GM18498 (cell line): ENCODE results near the gene ENOX1.
"Not testable (repeated sequence)": the region's sequence is repeated elsewhere in the genome, so short reads cannot be mapped to it uniquely, and the experiment has no call there.

Experiments used
- ATAC-seq: cut with Tn5 transposase; IDR thresholded peaks from one replicate; pipeline ENCODE4 v1.9.1; 2021; ENCODE audit warnings: mild to moderate bottlenecking, moderate library complexity; ENCODE audit not compliant: unreplicated experiment

ENOX1 gene

DNA sequence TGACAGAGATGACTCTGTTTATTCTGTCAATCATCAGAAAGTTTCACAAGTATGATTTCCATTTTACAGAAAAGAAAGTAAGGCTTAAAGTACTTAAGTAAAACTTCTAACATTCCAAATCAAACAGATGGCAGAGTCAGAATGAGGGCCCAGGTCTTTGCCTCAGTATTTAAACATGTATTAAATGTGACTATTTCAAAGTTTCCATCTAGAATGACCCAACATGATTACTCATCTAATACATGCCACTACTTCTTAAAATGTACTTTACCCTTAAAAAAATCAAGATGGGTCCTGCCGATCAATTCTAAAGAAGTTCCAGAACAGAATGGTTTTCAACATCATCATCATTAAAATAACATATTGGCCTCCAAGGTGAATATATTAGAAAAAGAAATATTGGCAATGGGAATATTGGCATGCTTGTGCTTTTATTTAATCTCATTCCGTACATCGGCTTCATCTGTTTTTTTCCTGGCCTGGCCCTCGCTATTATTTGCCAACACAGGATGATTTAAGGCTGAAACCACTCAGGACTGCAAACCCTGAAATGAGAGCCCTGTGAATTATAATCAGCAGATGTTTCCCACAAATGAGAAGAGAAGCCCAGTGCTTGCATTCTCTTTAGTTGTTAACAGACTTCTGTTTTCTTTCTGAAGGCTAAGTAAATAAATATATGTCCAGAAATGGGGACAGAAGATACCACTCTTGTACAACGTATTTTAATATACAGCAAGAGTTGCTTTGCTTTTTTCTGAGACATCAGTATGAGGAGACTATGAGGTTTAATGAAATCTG lies 423.4 kb downstream of the ENOX1 start:
- no peak for ATAC-seq

DNA sequence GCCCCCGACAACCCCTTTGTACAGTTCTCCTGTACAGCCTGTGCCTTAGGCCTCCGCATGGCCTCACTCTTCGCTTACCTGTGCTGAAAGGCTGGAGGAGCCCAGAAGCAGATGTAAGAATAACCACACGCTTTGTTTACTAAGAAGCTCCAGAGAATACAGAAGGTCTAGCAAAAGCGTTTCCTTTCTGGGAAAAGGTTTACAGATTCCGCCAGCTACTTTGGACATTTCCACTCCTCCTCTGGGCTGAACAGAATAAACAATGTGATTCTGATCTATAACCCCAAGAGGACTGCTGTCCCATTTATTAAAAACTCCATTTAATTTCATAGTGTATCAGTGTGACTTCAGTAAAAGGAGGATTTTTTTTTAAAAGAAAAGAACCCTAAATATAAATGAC lies 424.2 kb downstream of the ENOX1 start:
- no peak for ATAC-seq

DNA sequence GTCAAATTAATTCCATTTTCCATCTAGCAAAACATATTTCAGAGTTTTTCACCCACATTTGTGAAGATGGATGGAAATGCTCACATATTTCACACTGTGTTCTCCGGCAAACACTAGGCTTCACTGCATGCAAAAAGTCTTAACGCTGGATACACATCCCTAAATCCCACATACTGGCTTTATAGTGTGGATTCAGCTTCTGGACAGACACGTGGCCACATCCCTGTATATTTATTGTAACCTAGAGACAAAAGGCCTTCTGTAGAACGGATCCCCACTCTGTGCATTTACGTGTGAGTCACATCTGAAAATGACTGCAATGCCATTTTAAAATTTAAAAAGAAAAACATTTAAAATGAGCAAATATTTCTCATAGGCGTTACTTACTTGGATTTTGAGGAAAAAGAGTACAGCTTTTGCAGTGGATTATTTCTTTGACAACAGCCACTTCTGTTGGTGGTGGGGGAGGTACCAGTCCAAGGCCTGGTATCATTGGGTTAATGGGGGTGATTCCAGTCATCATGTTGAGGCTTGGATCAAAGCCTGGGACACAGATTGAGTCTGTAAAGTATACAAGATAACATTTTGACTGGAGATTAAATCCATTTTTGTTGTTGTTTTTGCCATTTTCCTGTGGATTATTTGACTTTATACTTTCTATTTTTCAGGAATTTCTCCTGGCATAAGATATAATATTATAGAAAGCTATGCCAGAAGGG lies 425.7 kb downstream of the ENOX1 start:
- ATAC-seq, result no peak

DNA sequence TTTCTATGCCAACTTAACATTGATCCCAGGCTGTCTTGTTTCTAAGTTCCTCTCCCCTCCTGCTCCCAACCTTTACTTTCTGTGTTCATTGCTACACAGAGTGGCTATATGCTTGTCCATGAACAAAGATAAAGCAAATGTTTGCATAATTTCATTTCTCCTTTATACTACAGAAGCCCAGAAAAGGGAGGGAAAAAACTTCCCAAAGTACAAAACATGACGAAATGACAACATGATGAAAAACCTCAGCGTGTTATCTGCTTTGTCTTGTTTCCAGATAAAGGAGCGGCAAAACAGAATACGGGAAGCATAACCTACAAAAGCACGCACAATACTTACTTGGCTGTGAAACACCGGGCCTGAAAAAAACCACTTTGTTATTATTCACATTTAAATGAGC lies 426.6 kb downstream of the ENOX1 start:
- no peak for ATAC-seq

DNA sequence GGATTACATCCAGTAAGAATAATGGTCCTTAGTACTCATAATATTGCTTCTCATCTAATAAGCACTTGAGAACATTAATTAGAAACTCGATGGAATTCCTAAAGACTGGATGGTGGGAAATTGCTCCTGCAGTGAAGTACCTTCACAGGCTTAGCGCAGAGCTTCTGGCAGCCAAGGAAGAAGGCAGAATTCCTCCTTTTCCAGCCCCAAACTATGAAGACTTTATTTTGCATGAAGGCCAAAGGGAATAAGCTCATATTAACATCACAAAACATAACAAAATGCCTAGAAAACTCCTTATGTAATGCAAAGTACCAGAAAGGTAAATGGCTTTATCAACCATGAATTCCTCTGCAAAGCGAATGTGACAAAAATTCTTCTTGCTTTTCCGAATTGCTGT lies 427.2 kb downstream of the ENOX1 start:
- ATAC-seq, result no peak

DNA sequence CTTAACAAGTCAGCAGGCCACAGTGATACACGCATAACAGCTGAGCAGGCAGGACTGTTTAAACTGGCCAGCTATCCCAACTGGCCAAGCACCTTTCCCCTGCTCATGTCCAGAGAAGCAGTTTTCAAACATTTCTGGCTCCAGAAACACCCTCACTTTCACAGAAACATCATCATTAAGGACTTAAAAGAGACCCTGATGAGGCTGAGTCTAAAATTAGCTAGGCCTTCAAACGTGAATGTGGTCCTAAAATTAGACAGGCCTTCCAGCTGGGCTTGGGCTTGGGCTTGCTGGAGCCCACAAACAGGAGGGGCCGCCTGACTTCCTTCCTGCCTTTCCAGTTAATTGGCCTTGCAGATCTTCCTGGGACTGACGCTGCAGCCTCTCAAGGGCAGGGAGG lies 429.2 kb downstream of the ENOX1 start:
- no peak for ATAC-seq

DNA sequence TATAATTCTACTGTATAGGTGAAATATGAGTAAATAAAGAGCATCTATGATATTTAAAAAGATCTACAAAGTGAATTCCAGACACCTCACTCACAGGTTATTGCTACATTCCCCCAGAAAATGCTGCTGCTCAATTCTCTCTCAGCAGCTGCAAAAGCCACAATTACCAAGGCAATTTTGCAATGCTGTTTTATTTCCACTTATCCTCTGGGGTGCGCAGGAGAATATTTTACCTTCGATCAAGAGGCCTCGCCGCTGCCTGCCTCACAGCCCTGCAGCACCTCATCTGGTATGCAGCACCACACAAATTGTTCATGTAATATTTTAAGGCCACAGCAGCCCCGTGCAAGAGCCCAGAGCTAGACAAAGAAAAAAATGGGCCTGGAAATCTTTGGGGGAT lies 430.2 kb downstream of the ENOX1 start:
- no peak for ATAC-seq

DNA sequence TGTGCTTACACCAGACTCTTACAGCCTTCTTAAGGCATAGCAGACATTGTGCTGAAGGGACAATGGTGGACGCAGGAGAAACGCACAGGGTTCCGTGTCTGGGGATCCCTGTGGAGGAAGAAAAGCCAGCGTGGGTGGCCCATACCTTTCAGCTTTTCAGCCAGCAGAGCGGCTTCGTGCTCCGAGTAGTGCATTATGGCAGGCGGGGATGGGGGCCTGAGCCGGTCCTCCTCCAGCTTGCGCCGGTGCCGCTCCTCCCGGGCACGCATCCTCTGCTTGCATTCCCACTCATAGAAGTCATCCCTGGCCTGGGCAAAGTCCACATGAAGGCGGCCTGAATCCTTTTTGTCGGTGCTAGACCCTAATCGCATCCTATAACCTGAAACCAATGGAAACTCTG lies 431.0 kb downstream of the ENOX1 start:
- ATAC-seq, result no peak

DNA sequence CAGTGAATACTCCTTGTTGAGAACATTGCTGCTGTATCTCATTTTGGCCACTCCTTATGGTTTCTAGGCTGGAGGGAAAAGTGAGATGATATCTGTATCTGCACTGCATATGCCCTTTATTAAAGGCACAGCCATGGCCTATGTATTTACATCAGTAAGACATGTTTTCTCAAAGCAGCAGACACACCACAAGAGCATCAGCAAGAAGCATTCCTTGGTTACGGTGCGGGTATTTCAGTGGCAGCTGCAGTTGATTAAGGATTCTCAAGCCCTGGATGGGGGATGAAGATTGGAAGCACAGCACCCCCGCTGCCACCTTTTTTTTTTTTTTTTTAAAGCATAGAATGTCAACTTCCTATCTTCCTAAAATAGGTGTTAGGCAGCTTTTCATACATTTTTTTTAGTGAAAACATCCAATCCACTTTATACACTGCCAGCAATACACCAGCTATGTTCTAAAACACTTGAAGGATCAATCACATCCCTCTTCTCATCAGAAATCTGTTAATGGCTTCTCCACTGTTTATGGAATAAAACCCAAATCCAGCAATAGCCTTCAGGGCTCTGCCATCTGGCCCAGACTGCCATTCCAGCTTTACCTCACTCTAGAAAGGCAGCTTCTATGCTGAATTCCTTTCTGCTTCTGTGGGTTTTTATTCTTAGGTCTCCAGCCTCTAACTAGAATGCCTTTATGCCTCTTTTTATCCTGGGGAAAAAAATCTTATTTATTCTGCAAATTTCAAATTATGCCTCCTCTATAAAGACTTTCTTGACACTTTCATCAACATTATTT lies 432.4 kb downstream of the ENOX1 start:
- no peak for ATAC-seq

DNA sequence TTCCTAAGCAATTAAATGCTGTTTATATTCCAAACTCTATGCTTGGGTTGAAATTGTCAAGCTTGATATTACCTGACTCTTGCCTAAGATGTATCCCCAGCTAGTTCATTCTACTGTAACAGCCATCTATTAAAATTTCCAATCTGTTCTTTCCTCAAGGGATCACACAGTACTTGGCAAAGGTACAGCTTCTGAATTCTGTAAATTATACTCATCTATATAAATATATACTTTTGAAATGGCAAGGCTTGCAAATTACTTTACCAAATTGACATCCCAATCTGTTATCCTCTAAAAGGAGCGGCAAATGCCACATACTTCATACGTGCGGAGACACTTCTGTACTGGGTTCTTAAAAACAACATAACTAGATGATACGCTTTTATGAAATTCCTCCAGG lies 433.1 kb downstream of the ENOX1 start:
- ATAC-seq, result no peak

DNA sequence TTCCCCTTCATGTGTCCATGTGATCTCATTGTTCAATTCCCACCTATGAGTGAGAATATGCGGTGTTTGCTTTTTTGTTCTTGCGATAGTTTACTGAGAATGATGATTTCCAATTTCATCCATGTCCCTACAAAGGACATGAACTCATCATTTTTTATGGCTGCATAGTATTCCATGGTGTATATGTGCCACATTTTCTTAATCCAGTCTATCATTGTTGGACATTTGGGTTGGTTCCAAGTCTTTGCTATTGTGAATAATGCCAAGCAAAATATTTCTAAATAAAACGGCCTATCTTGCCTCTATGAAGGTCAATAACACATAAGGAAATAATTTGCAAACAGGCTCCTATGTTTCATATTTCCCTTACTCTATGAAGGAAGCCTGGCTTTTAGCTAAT lies 435.2 kb downstream of the ENOX1 start:
- not testable (repeated sequence) for ATAC-seq

DNA sequence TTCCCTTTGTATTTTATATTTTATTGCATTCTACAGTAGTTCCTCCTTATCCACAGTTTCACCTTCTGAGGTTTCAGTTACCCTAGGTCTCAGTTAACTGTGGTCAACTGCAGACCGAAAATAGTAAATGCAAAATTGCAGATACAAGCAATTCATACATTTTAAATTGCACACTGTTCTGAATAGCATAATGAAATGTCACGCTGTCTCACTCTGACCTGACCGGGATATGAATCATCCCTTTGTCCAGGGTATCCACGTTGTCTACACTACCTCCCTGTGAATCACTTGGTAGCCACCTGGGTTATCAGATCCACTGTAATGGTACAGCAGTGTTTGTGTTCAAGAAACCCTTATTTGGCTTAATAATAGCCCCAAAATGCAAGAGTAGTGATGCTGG lies 438.4 kb downstream of the ENOX1 start:
- no peak for ATAC-seq

DNA sequence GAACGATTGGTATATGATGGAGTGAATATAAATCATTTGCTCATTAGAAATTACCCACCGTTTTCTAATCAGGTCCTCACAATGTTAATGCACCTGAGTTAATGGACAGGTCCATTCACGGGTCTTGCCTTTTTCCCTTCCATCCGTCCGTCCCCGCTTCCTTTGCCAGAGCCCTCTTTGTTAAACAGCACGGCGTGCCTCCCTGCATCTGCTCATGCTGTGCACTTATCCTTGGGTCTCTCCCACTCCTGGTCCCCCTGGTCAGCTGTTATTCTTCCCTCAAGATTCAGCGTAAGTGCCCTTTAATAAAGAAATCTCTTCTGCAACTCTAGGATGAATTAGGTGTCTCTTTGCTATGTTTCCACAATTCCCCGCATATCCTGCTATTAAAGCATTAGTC lies 438.9 kb downstream of the ENOX1 start:
- no peak for ATAC-seq

DNA sequence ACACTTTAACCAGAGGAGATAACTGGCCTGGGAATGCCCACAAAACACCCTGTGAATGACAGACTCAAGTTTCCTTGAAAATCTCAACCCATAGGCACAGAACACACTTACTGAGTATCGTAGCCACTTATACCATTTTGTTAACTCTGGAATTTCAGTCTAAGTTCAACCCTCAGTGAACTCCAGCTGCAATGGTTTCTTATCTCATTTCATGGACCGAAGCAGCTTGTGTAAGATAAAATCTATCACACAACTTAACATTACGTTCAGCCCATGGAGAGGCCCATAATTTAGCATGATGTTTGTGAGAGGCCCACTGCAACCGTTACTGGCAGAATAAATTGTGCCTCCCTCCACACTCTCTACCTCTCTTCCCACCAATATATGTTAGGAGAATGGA lies 440.3 kb downstream of the ENOX1 start:
- no peak for ATAC-seq

DNA sequence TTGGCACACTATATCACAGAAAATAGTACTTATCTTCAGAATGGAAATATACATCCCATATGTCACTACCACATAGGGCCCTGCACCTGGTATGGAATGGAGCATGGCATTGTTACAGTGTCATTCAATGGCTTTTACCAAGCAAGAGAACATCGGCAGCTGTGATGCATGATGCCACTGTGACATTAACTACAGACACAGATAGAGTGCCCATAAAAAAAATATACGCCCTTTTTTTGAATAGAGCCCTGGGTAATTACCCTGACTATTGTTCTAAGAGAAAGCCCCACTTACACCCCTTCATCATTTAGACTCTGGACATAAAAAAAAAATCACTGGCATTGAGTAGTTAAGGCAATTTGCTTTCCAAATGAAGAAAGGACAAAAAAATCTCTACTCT lies 443.1 kb downstream of the ENOX1 start:
- ATAC-seq, result no peak

DNA sequence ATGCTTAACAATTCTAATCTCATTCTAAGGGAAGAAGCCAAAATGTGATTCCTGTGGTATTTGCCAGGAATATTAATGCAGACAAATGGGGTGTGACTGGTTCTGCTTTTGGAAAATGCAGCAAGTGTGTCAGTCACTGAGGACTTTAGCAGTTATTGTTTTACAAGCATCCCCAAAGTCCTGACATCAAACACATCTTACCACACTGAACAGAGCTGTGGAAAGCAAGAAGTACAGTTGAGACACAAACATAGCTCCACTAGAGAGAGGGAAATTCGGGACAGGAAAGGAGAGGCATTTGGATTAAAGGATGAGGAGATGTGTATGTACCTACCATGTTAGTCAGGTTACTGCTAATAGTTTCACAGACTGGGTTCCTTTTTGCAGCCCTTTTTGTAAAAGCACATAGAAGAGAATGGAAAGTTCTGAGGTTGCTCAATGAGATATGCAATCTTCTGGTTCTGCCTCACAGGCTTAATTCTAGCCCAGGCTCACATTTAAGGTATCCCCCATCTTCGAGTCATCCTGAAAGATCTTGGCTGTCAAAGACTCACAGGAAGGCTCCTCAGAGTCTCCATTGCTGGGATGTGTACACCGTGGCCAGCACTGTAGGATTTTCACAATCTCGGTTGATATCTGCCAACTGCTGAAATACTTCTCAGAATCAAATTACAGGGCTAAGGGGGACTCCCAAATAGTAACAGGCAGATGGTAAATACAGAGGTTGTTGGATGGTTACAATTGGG lies 446.8 kb downstream of the ENOX1 start:
- no peak for ATAC-seq

DNA sequence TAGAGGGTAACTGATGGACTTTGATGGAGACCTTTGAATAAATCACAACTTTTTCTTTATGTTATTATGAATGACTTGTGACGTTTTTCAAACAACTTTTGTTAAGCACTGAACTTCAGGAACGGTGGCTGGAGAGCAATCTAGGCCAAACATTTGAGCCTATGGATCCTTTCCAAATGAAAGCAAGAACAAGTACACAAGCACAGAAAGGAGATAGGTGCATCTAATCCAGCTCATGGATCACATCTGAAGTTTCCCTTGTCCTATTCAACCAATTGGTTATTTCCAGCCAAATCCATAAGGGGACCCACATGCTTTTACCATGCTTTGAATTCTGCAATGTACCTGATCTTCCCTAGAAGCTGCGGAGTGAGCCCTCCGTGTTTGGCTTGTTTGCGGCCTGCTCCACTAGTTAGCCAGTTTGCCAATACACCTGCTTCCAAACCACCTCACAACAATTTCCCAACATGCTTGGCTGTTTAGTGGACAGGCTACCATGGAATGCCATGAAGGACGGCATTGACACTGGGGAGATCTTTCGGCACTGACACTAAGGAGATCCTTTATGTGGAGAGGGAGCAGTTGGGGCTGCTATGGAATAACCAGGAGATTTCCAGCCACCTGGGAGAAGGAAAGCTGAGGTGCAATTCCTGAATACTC lies 447.5 kb downstream of the ENOX1 start:
- no peak for ATAC-seq

DNA sequence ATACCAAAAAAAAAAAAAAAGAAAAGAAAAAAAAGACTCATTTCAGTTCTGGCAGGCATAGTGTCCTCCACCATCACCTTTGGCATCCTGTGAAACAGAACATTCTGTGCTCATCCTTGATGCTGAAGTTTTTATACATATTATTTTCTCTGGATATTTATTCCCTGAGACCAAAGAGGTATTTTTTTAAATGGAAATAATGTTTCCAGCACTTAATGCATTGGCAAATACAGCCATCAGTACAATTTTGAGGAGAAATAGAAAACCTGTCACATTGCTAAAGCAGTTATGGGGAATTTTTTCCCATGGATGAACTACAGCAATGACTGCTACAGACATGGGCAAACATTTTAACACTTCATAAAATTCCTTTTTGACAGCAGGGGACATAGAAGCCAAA lies 451.0 kb downstream of the ENOX1 start:
- ATAC-seq, result no peak

DNA sequence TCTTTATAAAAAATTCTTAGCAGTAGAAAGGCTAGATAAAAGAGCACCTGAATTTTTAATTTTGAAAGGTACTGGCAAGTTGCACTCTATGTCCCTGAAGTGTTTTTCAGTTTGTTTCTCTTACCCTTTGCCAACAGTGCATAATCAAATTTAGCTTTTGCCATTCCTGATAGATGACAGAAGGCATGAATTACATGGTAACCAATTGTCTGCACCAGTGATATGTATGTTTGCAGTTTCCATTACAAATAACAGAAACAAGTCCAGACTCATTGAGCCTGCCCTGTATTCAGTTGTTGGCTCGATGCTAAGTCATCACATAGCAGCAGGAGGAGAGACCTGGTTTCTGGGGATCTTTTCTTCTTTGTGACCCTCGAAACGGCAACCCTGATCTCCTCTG lies 453.6 kb downstream of the ENOX1 start:
- no peak for ATAC-seq

DNA sequence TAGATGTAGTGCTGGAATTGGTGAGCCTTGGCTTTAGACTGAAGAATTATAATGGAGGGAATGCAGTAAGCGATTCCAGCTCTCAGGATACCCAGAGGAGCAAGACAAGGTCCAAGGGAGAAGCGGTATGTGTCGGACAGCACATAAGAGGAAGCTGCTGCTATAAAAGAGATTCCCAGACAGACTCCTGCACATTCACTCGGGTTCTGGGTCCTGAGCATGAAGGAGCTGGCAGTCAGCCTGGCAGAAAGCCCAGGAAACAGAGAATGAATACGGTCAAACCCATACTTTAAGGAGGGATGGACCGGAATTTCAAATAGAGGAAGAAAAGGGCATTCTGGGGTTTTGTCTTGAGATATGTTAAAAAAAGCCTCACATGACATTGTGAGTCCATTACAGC lies 455.1 kb downstream of the ENOX1 start:
- ATAC-seq, result no peak

DNA sequence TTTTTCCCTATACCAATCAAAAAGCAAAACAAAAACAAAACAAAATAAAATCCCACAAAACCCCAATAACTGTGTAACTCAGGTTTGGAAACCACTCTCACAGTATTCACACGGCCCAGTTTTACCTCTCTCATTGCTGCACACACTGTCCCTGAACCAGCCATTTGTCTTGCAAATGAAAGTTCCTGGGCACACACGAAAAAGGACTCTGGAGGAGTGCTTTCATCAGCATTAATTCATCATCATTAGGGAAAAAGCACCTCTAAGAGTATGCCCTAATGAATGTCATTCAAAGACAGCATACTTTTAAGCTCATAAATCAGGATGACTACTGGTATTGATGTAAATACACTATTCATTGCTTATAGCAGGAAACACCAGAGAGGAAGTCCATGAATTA lies 457.1 kb downstream of the ENOX1 start:
- no peak for ATAC-seq
